B cell (primary cell): ENCODE data around the gene ZNF79. TPM values are rescaled to one million over a fixed set of nuclear protein-coding genes. Genes with fewer than 3 reads are reported as not detected.

ENCODE experiments used
- ATAC-seq: fragments of 200-7000 bp; cut with Tn5 transposase; one replicate; pipeline ENCODE4 v1.10.0; 2021; ENCODE audit warnings: low read depth, mild to moderate bottlenecking, moderate number of reproducible peaks, moderate library complexity
- CTCF ChIA-PET: fragments of 350-600 bp; sonication (Branson Sonifier 250); formaldehyde crosslinking; loops from one replicate; lab custom pipeline; 2021; ENCODE audit warnings: antibody characterized with exemption, inconsistent platforms; lab: Charles Lee
- POLR2A ChIA-PET: fragments of 350-600 bp; sonication (Branson Sonifier 250); formaldehyde crosslinking; loops from one replicate; lab custom pipeline; 2021; ENCODE audit warnings: antibody characterized with exemption; lab: Charles Lee
- DNase-seq: peaks from one replicate; pipeline ENCODE4 v3.0.0; 2013
- H2AFZ ChIP-seq: 2 replicates; pipeline ENCODE4 v1.6.1; 2012; ENCODE audit warnings: mild to moderate bottlenecking, low read depth, low read length; ENCODE audit not compliant: insufficient read depth, poor library complexity, severe bottlenecking
- H3K27ac ChIP-seq, 2 donors: 1 replicate in 1 of 2; 2 replicates in 1 of 2; pipeline ENCODE4 v1.5.1; 2012 to 2013; ENCODE audit warnings: low read length in 2 of 2, mild to moderate bottlenecking in 2 of 2, moderate library complexity in 1 of 2
- H3K27me3 ChIP-seq, 4 experiments: fragments of 200-600 bp in 1 of 4; sonication (generic) in 1 of 4; replicated peaks in 1 of 4; 1 replicate in 2 of 4; 2 replicates in 2 of 4; pipeline versions ENCODE4 v1.6.1 to v1.7.0; 2013 to 2016; ENCODE audit warnings: low read length in 3 of 4, mild to moderate bottlenecking in 2 of 4, mixed read lengths in 1 of 4, moderate library complexity in 1 of 4; ENCODE audit not compliant: insufficient read depth in 4 of 4, control insufficient read depth in 3 of 4; ENCODE audit errors: control extremely low read depth in 1 of 4
- H3K36me3 ChIP-seq, 2 experiments: replicated peaks in 1 of 2; 1 replicate in 1 of 2; 2 replicates in 1 of 2; pipeline versions ENCODE4 v1.6.1 to v1.7.1; 2013; ENCODE audit warnings: low read length in 1 of 2; ENCODE audit not compliant: insufficient read depth in 2 of 2, control insufficient read depth in 1 of 2; ENCODE audit errors: control extremely low read depth in 1 of 2, extremely low read depth in 1 of 2
- H3K4me1 ChIP-seq, 2 donors: fragments of 200-600 bp in 1 of 2; sonication (generic) in 1 of 2; 1 replicate in 1 of 2; 2 replicates in 1 of 2; pipeline versions ENCODE4 v1.5.1 to v1.6.1; 2013 to 2017; ENCODE audit warnings: low read length in 2 of 2; ENCODE audit not compliant: control insufficient read depth in 2 of 2, insufficient read depth in 2 of 2
- H3K4me2 ChIP-seq: replicated peaks from 2 replicates; pipeline ENCODE3; 2012; ENCODE audit warnings: mild to moderate bottlenecking, low read depth, low read length; ENCODE audit not compliant: poor library complexity, severe bottlenecking
- H3K4me3 ChIP-seq, 5 experiments: fragments of 200-600 bp in 1 of 5; sonication (generic) in 1 of 5; 1 replicate in 3 of 5; 2 replicates in 2 of 5; pipeline versions ENCODE4 v1.5.1 to v1.7.0; 2011 to 2016; ENCODE audit warnings: low read length in 4 of 5, mild to moderate bottlenecking in 4 of 5, low read depth in 2 of 5, control low read depth in 1 of 5, moderate library complexity in 1 of 5; ENCODE audit not compliant: insufficient read depth in 1 of 5; ENCODE audit errors: control extremely low read depth in 1 of 5, extremely low read depth in 1 of 5
- H3K79me2 ChIP-seq: fragments of 200-600 bp; sonication (generic); one replicate; pipeline ENCODE4 v1.6.0; 2016; ENCODE audit warnings: low read length; ENCODE audit not compliant: control insufficient read depth, insufficient read depth
- H3K9ac ChIP-seq: fragments of 200-600 bp; sonication (generic); 2 replicates; pipeline ENCODE4 v1.6.1; 2017; ENCODE audit warnings: mild to moderate bottlenecking, low read length, moderate library complexity
- H3K9me3 ChIP-seq, 3 donors: one replicate each; pipeline versions ENCODE4 v1.6.1 to v1.7.1; 2013; ENCODE audit warnings: low read length in 2 of 3; ENCODE audit not compliant: control insufficient read depth in 2 of 3, insufficient read depth in 1 of 3; ENCODE audit errors: control extremely low read depth in 1 of 3
- H4K20me1 ChIP-seq: 2 replicates; pipeline ENCODE4 v1.6.0; 2012; ENCODE audit warnings: mild to moderate bottlenecking, low read length; ENCODE audit not compliant: insufficient read depth, control insufficient read depth, poor library complexity, severe bottlenecking
- H3K27ac Mint-ChIP-seq: one replicate; pipeline ENCODE4 v1.8.0; 2021; ENCODE audit warnings: mixed read lengths
- H3K27me3 Mint-ChIP-seq: one replicate; pipeline ENCODE4 v1.8.0; 2021; ENCODE audit warnings: mixed read lengths
- H3K4me1 Mint-ChIP-seq: one replicate; pipeline ENCODE4 v1.8.0; 2021; ENCODE audit warnings: mixed read lengths
- H3K4me3 Mint-ChIP-seq: one replicate; pipeline ENCODE4 v1.8.0; 2021; ENCODE audit warnings: mixed read lengths
- H3K9me3 Mint-ChIP-seq: one replicate; pipeline ENCODE4 v1.8.0; 2022; ENCODE audit warnings: mixed read lengths; ENCODE audit not compliant: insufficient read depth
- EZH2 ChIP-seq: IDR thresholded peaks from 2 replicates; pipeline ENCODE4 v1.6.1; 2012; ENCODE audit warnings: borderline replicate concordance, low read depth, mild to moderate bottlenecking, moderate library complexity, low read length; ENCODE audit not compliant: insufficient read depth, poor library complexity, severe bottlenecking
- WGBS: methylation state at CpG from one replicate; pipeline ENCODE4 v1.1.5; 2013; ENCODE audit warnings: missing lambda C conversion rate; ENCODE audit not compliant: insufficient coverage; 5-methylcytosine and 5-hydroxymethylcytosine counted together
- intact Hi-C: fragments of 100-400 bp; cut with micrococcal nuclease; formaldehyde crosslinking; loops from one replicate; pipeline ENCODE4 v1.10.0; 2022
- polyA plus RNA-seq: library from polyadenylated mRNA; depleted of rRNA; stranded (reverse); fragments of >200 nt; gene quantifications from 2 replicates; pipeline ENCODE4 v1.2.3, GENCODE V29; 2012
- total RNA-seq, 2 donors: library from RNA; stranded (reverse); fragments of 120-200 nt in 1 of 2; gene quantifications; 1 replicate in 1 of 2; 2 replicates in 1 of 2; pipeline versions ENCODE4 v1.2.3 to v1.2.4, GENCODE V29; 2013 to 2022
- TF ChIP-seq, protein P1 (sequence below): fragments of 200-600 bp; IDR thresholded peaks from one replicate; pipeline ENCODE4 v1.8.0; 2022; ENCODE audit warnings: antibody characterized with exemption, mild to moderate bottlenecking

The ZNF79 gene
- total and polyA plus RNA-seq, 2 donors (not counting 1 experiment from before 2014, with no cell fraction given) = 4.8 to 16.1 TPM

DNA sequence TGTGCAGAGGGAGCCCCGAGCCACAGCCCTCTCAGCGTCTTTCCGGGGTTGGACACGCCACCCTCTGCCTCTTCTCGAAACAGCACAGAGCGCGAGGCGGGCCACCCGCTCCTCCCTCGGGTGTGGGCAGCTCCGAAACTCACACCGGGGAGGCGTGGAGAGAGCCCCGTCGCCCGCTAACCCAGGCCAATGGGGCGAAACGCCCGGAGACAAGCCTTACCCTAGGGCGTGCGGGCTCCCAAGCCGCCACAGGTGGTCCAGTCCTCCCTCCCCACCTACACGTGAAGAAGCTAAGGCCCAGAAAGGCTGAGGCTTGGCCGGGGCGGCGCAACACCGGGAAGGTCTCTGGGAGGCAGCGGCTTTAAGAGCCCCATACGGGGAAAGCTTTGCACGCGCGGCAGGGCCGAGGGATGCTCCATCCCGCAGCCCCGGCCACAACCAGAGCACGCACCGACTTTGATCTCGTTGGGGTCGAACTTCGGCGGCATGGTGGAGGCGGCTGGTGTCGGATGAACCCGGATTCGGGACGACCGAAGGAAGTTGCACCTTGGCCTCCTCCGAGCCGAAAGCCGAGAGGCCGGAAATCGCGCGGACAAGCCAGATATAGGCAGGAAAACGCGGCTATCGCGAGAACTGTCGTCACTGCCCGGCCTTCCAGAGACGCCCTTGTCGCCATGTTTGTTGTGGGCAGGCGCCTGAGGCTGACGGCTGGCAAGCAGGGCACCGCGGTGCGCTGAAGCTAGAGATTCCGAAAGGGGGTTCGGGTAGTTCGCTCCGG lies 26.8 kb downstream of the ZNF79 start, which contains the start of the genes LRSAM1 and RPL12:
Gene LRSAM1 (plus strand): TSS at position 681 of the 778 bp plus-strand sequence. CDS start 3,018 bp downstream, outside the sequence.
Gene RPL12 (minus strand): TSS at position 577 of the 778 bp plus-strand sequence. CDS start 89 bp downstream, at position 488.
- CTCF ChIA-PET = interaction anchor here (0.9 to 1.6 kb wide), 3 partner anchors 27 to 236 kb away, joined by 4 to 5 read pairs (median 5); partner anchors contain the start of genes SLC2A8 and ZNF79
- no peaks in the 10 kb centered on the region for H3K27me3 Mint-ChIP-seq
- peaks cover 42% of the 10 kb centered on the region for H4K20me1 ChIP-seq
- peaks cover 58% of the 10 kb centered on the region for H3K4me1 Mint-ChIP-seq
- peak within 1 kb of the TSS; percentile 96 for H2AFZ ChIP-seq
- peaks cover 21% of the 10 kb centered on the region for H3K79me2 ChIP-seq
- no peaks in the 10 kb centered on the region for H3K27me3 ChIP-seq
- H3K27ac ChIP-seq = peak within 1 kb of the TSS; percentile 84 to 85
- peak within 1 kb of the TSS; percentile 73 to 92 (median 82) for H3K4me3 ChIP-seq
- DNase-seq (peak; percentile 98), ATAC-seq (peak; percentile 79)
- under 1% methylated on average over 70 of the region's 71 CpGs for WGBS
- H3K4me2 ChIP-seq = peak within 1 kb of the TSS; percentile 95
- intact Hi-C loops = loop anchor here (1.0 to 10.0 kb wide), 8 partner anchors 27 to 824 kb away; partner anchors contain the start of genes GOLGA2, NAIF1, PTRH1 and SLC25A25
- peaks cover 28 to 46% of the 10 kb centered on the region in 2 donors for H3K4me1 ChIP-seq
- no peaks in the 10 kb centered on the region for H3K9me3 ChIP-seq
- no peak for TF ChIP-seq EZH2
- TF ChIP-seq, protein P1, sequence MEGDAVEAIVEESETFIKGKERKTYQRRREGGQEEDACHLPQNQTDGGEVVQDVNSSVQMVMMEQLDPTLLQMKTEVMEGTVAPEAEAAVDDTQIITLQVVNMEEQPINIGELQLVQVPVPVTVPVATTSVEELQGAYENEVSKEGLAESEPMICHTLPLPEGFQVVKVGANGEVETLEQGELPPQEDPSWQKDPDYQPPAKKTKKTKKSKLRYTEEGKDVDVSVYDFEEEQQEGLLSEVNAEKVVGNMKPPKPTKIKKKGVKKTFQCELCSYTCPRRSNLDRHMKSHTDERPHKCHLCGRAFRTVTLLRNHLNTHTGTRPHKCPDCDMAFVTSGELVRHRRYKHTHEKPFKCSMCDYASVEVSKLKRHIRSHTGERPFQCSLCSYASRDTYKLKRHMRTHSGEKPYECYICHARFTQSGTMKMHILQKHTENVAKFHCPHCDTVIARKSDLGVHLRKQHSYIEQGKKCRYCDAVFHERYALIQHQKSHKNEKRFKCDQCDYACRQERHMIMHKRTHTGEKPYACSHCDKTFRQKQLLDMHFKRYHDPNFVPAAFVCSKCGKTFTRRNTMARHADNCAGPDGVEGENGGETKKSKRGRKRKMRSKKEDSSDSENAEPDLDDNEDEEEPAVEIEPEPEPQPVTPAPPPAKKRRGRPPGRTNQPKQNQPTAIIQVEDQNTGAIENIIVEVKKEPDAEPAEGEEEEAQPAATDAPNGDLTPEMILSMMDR = peak; percentile 26
- POLR2A ChIA-PET = interaction anchor here (0.5 to 2.8 kb wide), 11 partner anchors 27 to 739 kb away, joined by 3 to 21 read pairs (median 4); partner anchors contain the start of genes CDK9, SLC2A8 and ZNF79
- H3K9ac ChIP-seq = peak within 1 kb of the TSS; percentile 80
- H3K36me3 ChIP-seq = peaks cover 0 to 53% of the 10 kb centered on the region in 2 experiments
- H3K27ac Mint-ChIP-seq = peak within 1 kb of the TSS; percentile 98
- peak within 1 kb of the TSS; percentile 97 for H3K4me3 Mint-ChIP-seq
- H3K9me3 Mint-ChIP-seq = no peaks in the 10 kb centered on the region
